H9 (cell line): ENCODE measurements around the gene PHF8. TPM values are rescaled to one million over a fixed set of nuclear protein-coding genes. Genes with fewer than 3 reads are reported as not detected.

ENCODE experiments used
- DNase-seq: peaks from one replicate; pipeline ENCODE4 v3.0.0-alpha.2; 2017
- H2AFZ ChIP-seq: one replicate; pipeline ENCODE4 v1.6.1; 2013; ENCODE audit warnings: mild to moderate bottlenecking, low read length, control low read depth, moderate library complexity
- H2AK5ac ChIP-seq: 2 replicates; pipeline ENCODE4 v1.6.1; 2013; ENCODE audit warnings: low read length, control low read depth, mixed read lengths; ENCODE audit not compliant: insufficient read length
- H2BK120ac ChIP-seq: one replicate; pipeline ENCODE4 v1.6.1; 2013; ENCODE audit warnings: low read depth, mild to moderate bottlenecking, low read length, control low read depth, inconsistent platforms; ENCODE audit not compliant: poor library complexity, severe bottlenecking
- H2BK12ac ChIP-seq: 2 replicates; pipeline ENCODE4 v1.6.1; 2013; ENCODE audit warnings: low read length, control low read depth, mixed read lengths, low read depth; ENCODE audit not compliant: insufficient read length
- H2BK15ac ChIP-seq: 2 replicates; pipeline ENCODE4 v1.6.1; 2013; ENCODE audit warnings: low read depth, low read length, control low read depth
- H2BK20ac ChIP-seq: one replicate; pipeline ENCODE4 v1.6.1; 2013; ENCODE audit warnings: low read depth, mild to moderate bottlenecking, low read length, control low read depth, inconsistent platforms; ENCODE audit not compliant: poor library complexity, severe bottlenecking
- H2BK5ac ChIP-seq: 2 replicates; pipeline ENCODE4 v1.6.1; 2013; ENCODE audit warnings: low read length, control low read depth, mixed read lengths; ENCODE audit not compliant: insufficient read length
- H3K14ac ChIP-seq: 2 replicates; pipeline ENCODE4 v1.6.1; 2013; ENCODE audit warnings: low read length, control low read depth; ENCODE audit not compliant: insufficient read depth
- H3K18ac ChIP-seq: 2 replicates; pipeline ENCODE4 v1.6.1; 2013; ENCODE audit warnings: low read depth, mild to moderate bottlenecking, mixed read lengths, low read length, control low read depth; ENCODE audit not compliant: insufficient read length
- H3K23ac ChIP-seq: 2 replicates; pipeline ENCODE4 v1.6.1; 2013; ENCODE audit warnings: low read length, control low read depth, mixed read lengths, low read depth; ENCODE audit not compliant: insufficient read length
- H3K23me2 ChIP-seq: 2 replicates; pipeline ENCODE4 v1.6.1; 2013; ENCODE audit warnings: low read depth, mild to moderate bottlenecking, mixed read lengths, low read length, control low read depth; ENCODE audit not compliant: insufficient read length, poor library complexity, severe bottlenecking
- H3K27ac ChIP-seq: 2 replicates; pipeline ENCODE4 v1.5.1; 2013; ENCODE audit warnings: low read length, control low read depth, mixed read lengths, low read depth; ENCODE audit not compliant: insufficient read length
- H3K27me3 ChIP-seq: 2 replicates; pipeline ENCODE4 v1.6.1; 2013; ENCODE audit warnings: low read length, control low read depth, inconsistent platforms; ENCODE audit not compliant: insufficient read depth
- H3K4ac ChIP-seq: 2 replicates; pipeline ENCODE4 v1.6.1; 2013; ENCODE audit warnings: low read depth, mild to moderate bottlenecking, control low read depth, inconsistent platforms, low read length, moderate library complexity
- H3K4me1 ChIP-seq: 2 replicates; pipeline ENCODE4 v1.6.1; 2013; ENCODE audit warnings: low read length, control low read depth, inconsistent platforms; ENCODE audit not compliant: insufficient read depth
- H3K4me2 ChIP-seq: 2 replicates; pipeline ENCODE4 v1.6.1; 2013; ENCODE audit warnings: low read length, control low read depth, mixed read lengths; ENCODE audit not compliant: insufficient read length, insufficient read depth
- H3K56ac ChIP-seq: 2 replicates; pipeline ENCODE4 v1.6.1; 2013; ENCODE audit warnings: low read depth, mild to moderate bottlenecking, mixed read lengths, low read length, control low read depth; ENCODE audit not compliant: insufficient read length
- H3K79me1 ChIP-seq: 2 replicates; pipeline ENCODE4 v1.6.1; 2013; ENCODE audit warnings: low read depth, mild to moderate bottlenecking, moderate library complexity, low read length, control low read depth, inconsistent platforms; ENCODE audit not compliant: insufficient read depth, poor library complexity, severe bottlenecking
- H3K79me2 ChIP-seq: 2 replicates; pipeline ENCODE4 v1.6.1; 2013; ENCODE audit warnings: low read length, control low read depth, inconsistent platforms; ENCODE audit not compliant: insufficient read depth
- H3K9ac ChIP-seq: 2 replicates; pipeline ENCODE4 v1.6.1; 2013; ENCODE audit warnings: low read length, control low read depth, mixed read lengths; ENCODE audit not compliant: insufficient read length; ENCODE audit errors: extremely low read depth
- H3K9me3 ChIP-seq: one replicate; pipeline ENCODE4 v1.6.1; 2013; ENCODE audit warnings: low read depth, low read length, inconsistent platforms; ENCODE audit not compliant: control insufficient read depth
- H3T11ph ChIP-seq: one replicate; pipeline ENCODE4 v1.6.1; 2013; ENCODE audit warnings: mild to moderate bottlenecking, low read length, control low read depth, inconsistent platforms
- H4K20me1 ChIP-seq: one replicate; pipeline ENCODE4 v1.6.1; 2013; ENCODE audit not compliant: control insufficient read depth, insufficient read length, insufficient read depth
- H4K5ac ChIP-seq: 2 replicates; pipeline ENCODE4 v1.6.1; 2013; ENCODE audit warnings: low read depth, mild to moderate bottlenecking, mixed read lengths, low read length, control low read depth; ENCODE audit not compliant: insufficient read length
- H4K8ac ChIP-seq: replicated peaks from 2 replicates; pipeline ENCODE4 v1.6.1; 2013; ENCODE audit warnings: low read length, control low read depth, mixed read lengths, low read depth; ENCODE audit not compliant: insufficient read length
- H4K91ac ChIP-seq: 2 replicates; pipeline ENCODE4 v1.6.1; 2013; ENCODE audit warnings: low read depth, mild to moderate bottlenecking, moderate library complexity, mixed read lengths, low read length, control low read depth; ENCODE audit not compliant: insufficient read length
- H3K27ac Mint-ChIP-seq, 3 experiments: 2 replicates in 2 of 3; 3 replicates in 1 of 3; pipeline ENCODE4 v1.8.0; 2020 to 2021; ENCODE audit warnings: mixed read lengths in 3 of 3, mild to moderate bottlenecking in 1 of 3, moderate library complexity in 1 of 3
- H3K27me3 Mint-ChIP-seq: 2 replicates; pipeline ENCODE4 v1.8.0; 2021; ENCODE audit warnings: low read depth, mild to moderate bottlenecking, moderate library complexity, mixed read lengths
- H3K36me3 Mint-ChIP-seq, 3 experiments: 2 replicates in 2 of 3; 3 replicates in 1 of 3; pipeline ENCODE4 v1.8.0; 2020 to 2021; ENCODE audit warnings: low read depth in 3 of 3, mixed read lengths in 3 of 3; ENCODE audit not compliant: insufficient read depth in 1 of 3
- H3K4me1 Mint-ChIP-seq, 2 experiments: 2 replicates each; pipeline ENCODE4 v1.8.0; 2020; ENCODE audit warnings: mixed read lengths in 2 of 2
- H3K4me3 Mint-ChIP-seq, 2 experiments: 2 replicates in 1 of 2; 3 replicates in 1 of 2; pipeline ENCODE4 v1.8.0; 2020 to 2021; ENCODE audit warnings: mild to moderate bottlenecking in 2 of 2, mixed read lengths in 2 of 2, moderate library complexity in 1 of 2
- H3K9me3 Mint-ChIP-seq, 2 experiments: 2 replicates in 1 of 2; 3 replicates in 1 of 2; pipeline ENCODE4 v1.8.0; 2020; ENCODE audit warnings: mild to moderate bottlenecking in 2 of 2, mixed read lengths in 2 of 2, moderate library complexity in 1 of 2
- total RNA-seq: library from RNA; stranded (reverse); gene quantifications from 2 replicates; pipeline ENCODE4 v1.2.1, GENCODE V29; 2021
- TF ChIP-seq, protein P1 (sequence below): fragments of 200-600 bp; sonication (generic); conservative IDR thresholded peaks from 3 replicates; pipeline ENCODE4 v1.8.0; 2021; ENCODE audit warnings: antibody characterized with exemption, mild to moderate bottlenecking

PHF8 gene
- total RNA-seq, 1 experiment from 2014 or later, result 38.9 TPM

- Mint-ChIP-seq H3K27me3 (no peaks in the 10 kb centered on the region; the same call in 1 of the 2 replicates), H3K4me3 (no peak overlapping the region)
These were observed 125.6 kb downstream of the PHF8 start for GRCh38 chrX:53918702-53919101.

More at GRCh38 chrX:53918702-53919101, 125.6 kb downstream of the PHF8 start:
- no peaks in the 10 kb centered on the region for H4K20me1 ChIP-seq
- H2BK120ac ChIP-seq, result no peak overlapping the region
- no peak for DNase-seq
- Mint-ChIP-seq H3K27ac (no peak overlapping the region), H3K9me3 (peaks cover 50 to 54% of the 10 kb centered on the region in 2 experiments), H3K36me3 (peaks cover 0 to 2% (median 0%) of the 10 kb centered on the region in 3 experiments; a peak in 2 of 7 replicates), H3K4me1 (peaks cover 3 to 4% of the 10 kb centered on the region in 2 experiments; a peak in 1 of 4 replicates)
- no peak overlapping the region for H3K14ac ChIP-seq
- no peak overlapping the region for H3K27ac ChIP-seq
- no peak overlapping the region for H3K9ac ChIP-seq
- no peak overlapping the region for H2BK12ac ChIP-seq
- no peak overlapping the region for H3K56ac ChIP-seq
- no peak overlapping the region for H2AFZ ChIP-seq
- no peak overlapping the region for H4K5ac ChIP-seq
- no peaks in the 10 kb centered on the region for H3K4me1 ChIP-seq
- no peaks in the 10 kb centered on the region for H3K79me2 ChIP-seq
- no peak overlapping the region for H2BK15ac ChIP-seq
- no peak overlapping the region for H2AK5ac ChIP-seq
- no peak overlapping the region for H3K23ac ChIP-seq
- H3K4ac ChIP-seq, result no peak overlapping the region
- no peak overlapping the region for H4K8ac ChIP-seq
- TF ChIP-seq, protein P1, sequence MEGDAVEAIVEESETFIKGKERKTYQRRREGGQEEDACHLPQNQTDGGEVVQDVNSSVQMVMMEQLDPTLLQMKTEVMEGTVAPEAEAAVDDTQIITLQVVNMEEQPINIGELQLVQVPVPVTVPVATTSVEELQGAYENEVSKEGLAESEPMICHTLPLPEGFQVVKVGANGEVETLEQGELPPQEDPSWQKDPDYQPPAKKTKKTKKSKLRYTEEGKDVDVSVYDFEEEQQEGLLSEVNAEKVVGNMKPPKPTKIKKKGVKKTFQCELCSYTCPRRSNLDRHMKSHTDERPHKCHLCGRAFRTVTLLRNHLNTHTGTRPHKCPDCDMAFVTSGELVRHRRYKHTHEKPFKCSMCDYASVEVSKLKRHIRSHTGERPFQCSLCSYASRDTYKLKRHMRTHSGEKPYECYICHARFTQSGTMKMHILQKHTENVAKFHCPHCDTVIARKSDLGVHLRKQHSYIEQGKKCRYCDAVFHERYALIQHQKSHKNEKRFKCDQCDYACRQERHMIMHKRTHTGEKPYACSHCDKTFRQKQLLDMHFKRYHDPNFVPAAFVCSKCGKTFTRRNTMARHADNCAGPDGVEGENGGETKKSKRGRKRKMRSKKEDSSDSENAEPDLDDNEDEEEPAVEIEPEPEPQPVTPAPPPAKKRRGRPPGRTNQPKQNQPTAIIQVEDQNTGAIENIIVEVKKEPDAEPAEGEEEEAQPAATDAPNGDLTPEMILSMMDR, result no peak
- H3K4me2 ChIP-seq, result no peak overlapping the region
- H3K9me3 ChIP-seq, result no peaks in the 10 kb centered on the region
- H2BK5ac ChIP-seq, result no peak overlapping the region
- H3K18ac ChIP-seq, result no peak overlapping the region
- no peak overlapping the region for H4K91ac ChIP-seq
- H3K79me1 ChIP-seq, result no peaks in the 10 kb centered on the region
- no peak overlapping the region for H3T11ph ChIP-seq
- no peaks in the 10 kb centered on the region for H3K23me2 ChIP-seq
- H2BK20ac ChIP-seq, result no peak overlapping the region
- no peaks in the 10 kb centered on the region for H3K27me3 ChIP-seq
